HG03175 (cell line): ENCODE measurements around the gene MEGF6.
"Not testable (repeated sequence)": the region's sequence is repeated elsewhere in the genome, so short reads cannot be mapped to it uniquely, and the experiment has no call there.

Source experiments
- ATAC-seq: cut with Tn5 transposase; IDR thresholded peaks from one replicate; pipeline ENCODE4 v1.9.1; 2021; ENCODE audit warnings: mild to moderate bottlenecking, moderate library complexity; ENCODE audit not compliant: unreplicated experiment

Gene MEGF6

GRCh38 chr1:3596663-3597598 is 14.4 kb downstream of the MEGF6 start:
- ATAC-seq, result no peak

DNA sequence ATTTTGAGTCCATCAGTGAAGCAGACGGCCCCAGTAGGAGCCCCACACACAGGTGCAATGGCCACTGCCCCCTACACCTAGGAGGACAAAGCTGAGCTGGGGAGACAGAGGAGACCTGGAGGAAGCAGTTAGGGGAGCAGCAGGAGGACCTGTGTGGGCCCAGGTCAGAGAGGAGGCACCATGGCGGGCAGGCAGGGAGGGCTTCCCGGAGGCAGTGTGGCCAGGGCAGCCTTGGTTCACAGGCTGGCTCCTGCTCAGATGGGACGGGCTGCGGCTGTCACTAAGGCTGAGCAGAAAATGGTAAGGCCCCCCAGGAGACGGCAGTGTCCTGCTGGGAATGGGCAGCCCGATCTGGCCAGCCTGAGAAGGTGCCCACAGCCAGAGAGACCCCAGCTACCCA is 15.4 kb downstream of the MEGF6 start:
- ATAC-seq, result no peak

DNA sequence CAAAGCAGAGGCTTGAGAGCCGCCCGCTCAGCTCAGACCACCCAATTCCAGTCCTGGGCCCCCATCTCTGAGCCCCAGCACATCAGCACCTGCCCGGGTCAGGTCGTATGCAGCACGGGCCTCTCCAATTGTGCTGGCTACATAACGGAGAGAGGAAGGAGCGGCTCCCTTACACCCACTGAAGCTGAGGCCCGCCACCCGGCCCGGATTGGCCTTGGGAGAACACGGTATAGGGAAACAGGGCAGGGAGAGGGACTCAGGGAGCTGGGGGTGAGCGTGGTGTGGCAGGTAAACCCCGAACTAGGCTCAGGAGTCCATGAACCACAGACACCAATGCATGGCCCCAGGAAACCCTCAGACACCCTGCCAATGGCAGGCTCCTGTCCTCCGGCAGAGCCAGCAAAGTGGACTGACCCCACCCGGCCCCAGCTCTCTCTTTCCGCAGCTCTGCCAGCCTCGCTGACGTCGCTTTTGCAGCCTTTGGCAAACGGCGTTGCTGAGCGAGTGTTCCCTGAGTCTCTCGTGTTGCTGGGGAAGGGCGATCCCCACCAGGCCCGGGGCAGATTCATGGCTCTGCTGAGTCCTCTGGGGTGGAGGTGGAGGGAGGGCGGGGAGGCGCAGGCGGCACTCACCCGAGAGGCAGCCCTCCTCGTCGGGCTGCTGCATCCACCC is 16.5 kb downstream of the MEGF6 start:
- ATAC-seq, result no peak

GRCh38 chr1:3593745-3594144 is 17.6 kb downstream of the MEGF6 start:
- ATAC-seq, result no peak

DNA sequence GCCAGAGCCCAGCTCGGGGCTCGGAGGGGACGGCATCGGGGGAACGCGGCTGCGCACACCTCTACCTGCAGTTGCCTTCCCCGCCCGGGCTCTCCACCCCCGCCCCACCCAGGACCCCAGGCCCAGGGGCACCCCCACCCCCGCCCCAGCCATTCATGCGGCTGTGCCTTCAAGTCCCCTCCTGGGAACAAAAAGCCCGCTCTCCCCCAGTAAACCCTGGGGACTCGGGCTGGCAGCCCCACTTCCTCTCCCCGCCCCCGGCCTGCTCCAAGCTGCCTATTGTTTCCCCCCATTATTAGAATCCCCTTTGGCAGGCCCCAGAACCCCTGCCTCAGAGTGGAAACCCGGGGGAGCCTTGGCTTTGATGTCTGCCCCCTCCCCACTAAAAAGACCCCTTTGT is 18.0 kb downstream of the MEGF6 start:
- no peak for ATAC-seq

DNA sequence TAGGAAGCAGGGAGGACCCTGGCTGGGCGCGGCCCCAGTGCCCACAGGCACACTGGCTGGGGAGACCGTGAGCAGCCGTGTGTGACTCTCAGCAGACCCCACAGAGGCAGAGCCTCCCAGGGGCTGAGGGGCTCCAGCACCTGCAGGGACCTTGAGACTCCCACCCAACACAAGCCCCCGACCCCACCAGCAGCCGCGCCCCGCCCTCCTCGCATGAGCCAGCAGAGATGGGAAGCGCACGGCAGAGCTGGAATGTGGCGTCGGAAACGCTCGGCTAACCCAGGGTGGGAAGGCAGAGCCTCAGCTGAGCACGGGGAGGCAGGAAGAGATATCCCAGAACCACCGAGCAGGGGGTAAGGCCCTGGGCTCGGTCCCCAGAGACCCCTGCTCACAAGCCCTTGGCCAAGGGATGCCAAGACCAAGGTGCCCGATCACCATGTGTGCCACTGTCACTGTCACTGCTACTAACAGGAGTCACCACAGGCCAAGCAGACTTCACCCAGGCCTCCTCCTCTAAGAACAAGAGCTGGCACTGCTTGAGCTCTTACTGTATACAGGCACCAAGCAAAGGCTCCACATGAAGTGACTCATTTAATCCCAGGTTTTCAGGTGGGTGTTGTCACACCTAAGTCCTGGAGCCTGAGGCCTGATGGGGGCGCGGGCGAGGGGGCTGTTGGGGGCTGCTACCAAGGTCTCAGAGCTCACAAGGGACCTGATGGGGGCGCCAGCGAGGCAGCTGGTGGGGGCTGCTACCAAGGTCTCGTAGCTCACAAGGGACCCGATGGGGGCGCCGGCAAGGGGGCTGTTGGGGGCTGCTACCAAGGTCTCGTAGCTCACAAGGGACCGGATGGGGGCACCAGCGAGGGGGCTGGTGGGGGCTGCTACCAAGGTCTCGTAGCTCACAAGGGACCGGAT is 20.1 kb downstream of the MEGF6 start:
- ATAC-seq, result no peak

DNA sequence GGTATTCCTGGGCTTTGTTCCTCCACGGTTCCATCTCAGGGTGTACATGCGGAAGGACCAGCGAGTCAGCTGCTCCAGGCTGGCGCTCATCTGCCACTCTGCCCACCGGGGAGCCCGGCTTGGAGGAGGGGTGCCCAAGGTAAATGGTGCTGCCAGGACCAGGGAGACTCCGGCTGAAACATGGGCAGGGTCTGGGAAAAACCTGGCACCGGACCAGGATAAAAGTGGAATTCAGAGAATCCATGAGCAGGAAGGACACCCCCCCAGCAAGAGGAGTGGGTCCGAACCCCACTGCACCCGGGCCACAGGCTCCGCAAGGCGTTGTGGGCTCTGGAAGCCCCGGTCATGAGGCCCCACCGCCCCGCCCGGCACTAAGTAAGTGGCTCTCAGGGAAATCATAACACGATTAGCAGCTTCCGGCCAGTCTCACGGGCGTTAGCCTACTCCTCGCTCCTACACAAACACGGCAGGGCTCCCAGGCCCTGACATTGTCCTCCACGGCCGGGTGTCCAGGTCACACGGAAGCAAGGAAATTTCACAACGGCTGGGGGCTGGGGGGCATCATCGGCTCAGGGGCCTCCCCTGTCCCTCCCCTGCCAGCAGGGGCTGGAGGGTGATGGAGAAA is 21.1 kb downstream of the MEGF6 start:
- no peak for ATAC-seq

DNA sequence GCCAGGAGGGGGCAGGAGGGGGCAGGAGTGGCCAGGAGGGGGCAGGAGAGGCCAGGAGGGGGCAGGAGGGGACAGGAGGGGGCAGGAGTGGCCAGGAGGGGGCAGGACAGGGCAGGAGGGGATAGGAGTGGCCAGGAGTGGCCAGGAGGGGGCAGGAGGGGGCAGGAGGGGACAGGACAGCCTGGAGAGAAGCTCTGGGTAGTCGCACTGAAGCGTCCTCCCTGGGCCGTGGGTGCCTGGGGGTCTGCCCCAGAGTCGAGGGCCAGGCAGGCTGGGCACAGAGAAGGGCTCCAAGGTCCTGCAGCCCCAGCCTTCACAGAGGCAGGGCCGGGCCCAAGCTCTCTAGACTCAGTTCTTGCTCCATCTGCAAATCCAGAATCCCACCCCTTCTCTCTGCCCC is 22.9 kb downstream of the MEGF6 start:
- no peak for ATAC-seq

GRCh38 chr1:3586986-3587759 is 24.1 kb downstream of the MEGF6 start:
- no peak for ATAC-seq

- no peak for ATAC-seq
These were observed 25.3 kb downstream of the MEGF6 start for GRCh38 chr1:3585940-3586568.

- ATAC-seq, result not testable (repeated sequence)
These were observed 25.9 kb downstream of the MEGF6 start for GRCh38 chr1:3585353-3585868.

- no peak for ATAC-seq
These were observed 26.4 kb downstream of the MEGF6 start for GRCh38 chr1:3584915-3585314.

GRCh38 chr1:3583751-3584150 is 27.6 kb downstream of the MEGF6 start:
- not testable (repeated sequence) for ATAC-seq

GRCh38 chr1:3581296-3582036 is 29.8 kb downstream of the MEGF6 start:
- ATAC-seq, result no peak

DNA sequence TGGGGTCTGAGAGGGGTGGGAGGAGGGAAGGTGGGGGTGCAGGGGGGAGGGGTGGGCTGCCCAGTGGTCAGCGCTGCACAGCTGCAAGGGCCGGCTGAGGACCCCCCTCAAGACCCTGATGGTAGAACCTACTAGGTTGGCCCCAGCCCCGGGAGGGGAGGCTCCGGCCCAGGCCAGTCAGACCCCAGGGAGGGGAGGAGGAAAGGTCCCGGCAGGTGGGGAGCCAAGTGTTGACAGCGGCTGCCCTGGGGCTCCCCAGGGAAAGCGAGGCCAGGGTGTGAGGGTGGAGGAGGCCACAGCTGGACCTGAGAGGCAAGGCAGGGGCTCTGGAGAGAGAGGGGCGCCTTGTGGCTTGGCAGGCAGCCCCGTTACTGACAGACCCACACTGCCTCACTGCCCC is 31.1 kb downstream of the MEGF6 start:
- ATAC-seq, result no peak

DNA sequence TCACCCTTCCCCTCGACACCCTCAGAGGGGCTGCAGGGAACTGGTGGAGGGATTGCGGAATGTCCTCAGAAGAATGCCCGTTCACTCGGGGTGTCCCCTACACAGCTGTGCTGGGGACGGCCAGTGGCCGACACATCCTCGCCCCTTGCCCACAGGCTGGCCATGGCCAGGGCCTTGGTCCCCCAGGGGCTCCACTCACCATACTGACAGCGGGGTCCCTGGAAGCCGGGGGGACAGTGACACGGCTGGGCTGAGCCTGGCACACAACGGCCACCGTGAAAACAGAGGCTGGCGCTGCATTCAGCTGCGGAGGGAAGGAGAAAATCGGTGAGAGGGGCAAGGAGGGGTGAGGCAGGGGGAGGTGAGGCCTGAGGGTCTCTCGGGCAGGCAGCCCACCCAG is 31.7 kb downstream of the MEGF6 start:
- no peak for ATAC-seq

- no peak for ATAC-seq
These were observed 32.4 kb downstream of the MEGF6 start for GRCh38 chr1:3578906-3579305.

DNA sequence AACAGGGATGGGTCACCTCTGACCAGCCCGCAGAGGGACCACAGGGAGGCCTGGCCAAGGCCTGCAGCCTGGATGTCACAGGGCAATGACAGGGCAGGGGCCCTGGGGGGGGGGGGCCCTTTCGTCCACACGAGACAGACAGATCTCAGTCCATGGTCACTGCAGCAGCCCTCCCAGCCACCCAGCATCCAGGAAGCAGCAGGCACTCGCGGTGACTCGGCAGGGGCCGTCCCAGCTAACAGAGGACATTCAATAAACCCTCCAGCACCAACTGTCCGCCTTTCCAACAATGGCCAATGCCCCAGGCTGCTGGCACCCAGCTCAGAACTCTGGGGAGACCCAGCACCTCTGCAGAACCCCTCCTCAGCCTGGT is 32.9 kb downstream of the MEGF6 start:
- ATAC-seq, result no peak
